GM12878 (cell line): ENCODE data around the gene ITPKB. TPM values are rescaled to one million over a fixed set of nuclear protein-coding genes. Genes with fewer than 3 reads are reported as not detected.

Experiments
- ATAC-seq: fragments of 200-7000 bp; cut with Tn5 transposase; 3 replicates; pipeline ENCODE4 v1.9.1; 2020; ENCODE audit warnings: mild to moderate bottlenecking, moderate library complexity
- BruUV-seq: library from RNA; stranded (reverse); fragments of 400-500 nt; replicated peaks from 2 replicates; lab custom pipeline; 2021; lab: Mats Ljungman, UMichigan
- CTCF ChIA-PET: fragments of 300-600 bp; sonication (Branson Sonifier 250); formaldehyde crosslinking; extraction: SDS; loops from one replicate; lab custom pipeline; 2021; ENCODE audit warnings: inconsistent platforms; lab: Yijun Ruan, JAX
- POLR2A ChIA-PET: fragments of 350-600 bp; formaldehyde crosslinking; extraction: SDS; loops from one replicate; lab custom pipeline; 2021; ENCODE audit warnings: inconsistent platforms; lab: Charles Lee
- RAD21 ChIA-PET: fragments of 300-600 bp; sonication (Branson Sonifier 250); formaldehyde crosslinking; loops from one replicate; lab custom pipeline; 2023; ENCODE audit warnings: antibody characterized with exemption; ENCODE audit not compliant: unreplicated experiment; lab: Charles Lee
- SMC1A ChIA-PET: fragments of 300-600 bp; sonication (Branson Sonifier 250); formaldehyde crosslinking; loops from one replicate; lab custom pipeline; 2023; ENCODE audit not compliant: unreplicated experiment, uncharacterized antibody; lab: Charles Lee
- DNase-seq: peaks from one replicate; pipeline ENCODE4 v3.0.0-alpha.2; 2011; ENCODE audit warnings: low read depth, low spot score
- FAIRE-seq: peaks from 3 replicates; lab custom pipeline; 2011; peaks lifted over from hg19 to GRCh38; lab: Jason Lieb, UNC
- H2AFZ ChIP-seq: 2 replicates; pipeline ENCODE4 v1.6.0; 2011; ENCODE audit warnings: low read depth, low read length, control low read depth; ENCODE audit not compliant: control insufficient read depth
- H3K27ac ChIP-seq: 2 replicates; pipeline ENCODE4 v1.5.1; 2011; ENCODE audit warnings: control low read depth; ENCODE audit not compliant: control insufficient read depth, insufficient read depth
- H3K27me3 ChIP-seq, 2 experiments: replicated peaks in 1 of 2; 2 replicates each; pipeline versions ENCODE4 v1.6.0 to v1.6.1; 2011; ENCODE audit warnings: low read length in 1 of 2; ENCODE audit not compliant: control insufficient read depth in 2 of 2, insufficient read depth in 2 of 2
- H3K36me3 ChIP-seq, 2 experiments: 2 replicates each; pipeline ENCODE4 v1.5.1; 2011; ENCODE audit warnings: low read length in 1 of 2; ENCODE audit not compliant: control insufficient read depth in 2 of 2, insufficient read depth in 2 of 2
- H3K4me1 ChIP-seq: 2 replicates; pipeline ENCODE4 v1.6.1; 2011; ENCODE audit warnings: mild to moderate bottlenecking, low read length, moderate library complexity, mixed read lengths; ENCODE audit not compliant: control insufficient read depth, insufficient read depth
- H3K4me2 ChIP-seq: 2 replicates; pipeline ENCODE4 v1.6.0; 2011; ENCODE audit warnings: control low read depth; ENCODE audit not compliant: control insufficient read depth, insufficient read depth
- H3K4me3 ChIP-seq: fragments of 200-600 bp; sonication (generic); 2 replicates; pipeline ENCODE4 v1.5.1; 2016
- H3K79me2 ChIP-seq: 2 replicates; pipeline ENCODE4 v1.6.0; 2011; ENCODE audit warnings: low read length; ENCODE audit not compliant: control insufficient read depth, insufficient read depth
- H3K9ac ChIP-seq: 2 replicates; pipeline ENCODE4 v1.8.0; 2011; ENCODE audit warnings: low read length, control low read depth, mixed read lengths; ENCODE audit not compliant: control insufficient read depth, insufficient read depth
- H3K9me3 ChIP-seq: replicated peaks from 3 replicates; pipeline ENCODE4 v1.5.1; 2011; ENCODE audit warnings: mild to moderate bottlenecking, low read length; ENCODE audit not compliant: control insufficient read depth, insufficient read depth
- H4K20me1 ChIP-seq: 2 replicates; pipeline ENCODE4 v1.6.0; 2011; ENCODE audit not compliant: control insufficient read depth, insufficient read depth
- JUNB ChIP-seq: IDR thresholded peaks from 2 replicates; pipeline ENCODE4 v1.6.1; 2016; ENCODE audit warnings: antibody characterized with exemption, mild to moderate bottlenecking
- JUND ChIP-seq: IDR thresholded peaks from 2 replicates; pipeline ENCODE4 v1.6.1; 2012; ENCODE audit warnings: low read depth, mild to moderate bottlenecking, low read length, improper control_type of control experiment, moderate library complexity
- PRDM15 ChIP-seq: fragments of 450-650 bp; formaldehyde crosslinking; IDR thresholded peaks from 2 replicates; pipeline ENCODE4 v1.4.0; 2020; ENCODE audit warnings: mild to moderate bottlenecking, moderate library complexity
- WRNIP1 ChIP-seq: IDR thresholded peaks from 2 replicates; pipeline ENCODE4 v1.6.1; 2011; ENCODE audit warnings: low read depth, low read length, improper control_type of control experiment, borderline replicate concordance
- ZNF207 ChIP-seq: fragments of 450-650 bp; IDR thresholded peaks from 2 replicates; pipeline ENCODE4 v1.6.1; 2014; ENCODE audit warnings: antibody characterized with exemption, mild to moderate bottlenecking, borderline replicate concordance
- WGBS: methylation state at CpG from one replicate; pipeline ENCODE4 v1.1.6; 2016; ENCODE audit warnings: low lambda C conversion rate; ENCODE audit not compliant: insufficient replicate concordance, insufficient coverage; ENCODE audit errors: missing lambda C conversion rate; 5-methylcytosine and 5-hydroxymethylcytosine counted together
- in situ Hi-C: fragments of 300-500 bp; cut with MboI; formaldehyde crosslinking; loops from 9 replicates; pipeline ENCODE4 v1.14.3; 2018; ENCODE audit warnings: mixed read lengths
- intact Hi-C: fragments of 100-400 bp; cut with micrococcal nuclease; formaldehyde crosslinking; loops from one replicate; pipeline ENCODE4 v1.14.2; 2022; ENCODE audit not compliant: unreplicated experiment
- polyA plus RNA-seq, 11 experiments: library from polyadenylated mRNA; depleted of rRNA in 4 of 11; unstranded in 6 of 11; stranded (reverse) in 5 of 11; fragments of >200 nt; fragmentation: Nextera tagmentation in 4 of 11; fragmentation: Illumina TruSeq in 1 of 11; extraction: Ambion mirVana in 4 of 11; extraction: Trizol in 1 of 11; gene quantifications; 1 replicate in 1 of 11; 2 replicates in 10 of 11; pipeline versions ENCODE4 v1.2.1 to v1.2.3, GENCODE V29; 2011 to 2016; ENCODE audit warnings: inconsistent platforms in 2 of 11, missing spikeins in 2 of 11, low read depth in 1 of 11
- total RNA-seq, 4 experiments: library from RNA; depleted of rRNA in 3 of 4; stranded (reverse); fragments of >200 nt in 3 of 4; fragmentation: Illumina TruSeq in 1 of 4; extraction: Trizol in 1 of 4; gene quantifications; 2 replicates each; pipeline versions ENCODE4 v1.2.1 to v1.2.3, GENCODE V29; 2013 to 2021
- TF ChIP-seq, protein P1 (sequence below): fragments of 450-650 bp; IDR thresholded peaks from 2 replicates; pipeline ENCODE4 v1.6.1; 2018; ENCODE audit warnings: borderline replicate concordance, mild to moderate bottlenecking; ENCODE audit not compliant: partially characterized antibody
- TF ChIP-seq, protein P2 (sequence below): IDR thresholded peaks from 2 replicates; pipeline ENCODE4 v1.6.1; 2011; ENCODE audit warnings: mild to moderate bottlenecking, low read depth, low read length, moderate library complexity; ENCODE audit not compliant: insufficient replicate concordance

The ITPKB gene
- total and polyA plus RNA-seq, 10 of the 15 experiments (the other 5 are each of a cell fraction or from before 2014, with no cell fraction given) = 1.3 to 38.7 (median 12.9) TPM

DNA sequence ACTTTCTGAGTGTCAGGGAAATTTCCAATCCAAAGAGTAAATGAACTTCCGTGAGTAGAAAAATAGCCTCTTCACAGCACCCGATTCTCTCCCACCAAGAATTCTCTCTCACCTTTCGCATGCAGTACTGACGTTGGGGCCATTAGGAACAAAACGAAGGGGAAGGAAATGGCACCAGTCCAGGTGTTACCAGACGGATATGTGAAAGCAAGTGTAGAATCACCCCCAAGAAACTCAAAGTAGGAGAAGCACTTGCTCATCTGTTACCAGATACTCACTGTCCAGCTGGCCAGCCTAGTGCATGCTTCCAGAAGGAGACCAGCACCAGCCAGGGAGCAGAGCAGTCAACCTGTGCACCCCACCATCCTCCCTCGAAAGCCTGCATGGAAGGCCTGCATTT, 55.1 kb downstream of the ITPKB start (continued):
- TF ChIP-seq, protein P1, sequence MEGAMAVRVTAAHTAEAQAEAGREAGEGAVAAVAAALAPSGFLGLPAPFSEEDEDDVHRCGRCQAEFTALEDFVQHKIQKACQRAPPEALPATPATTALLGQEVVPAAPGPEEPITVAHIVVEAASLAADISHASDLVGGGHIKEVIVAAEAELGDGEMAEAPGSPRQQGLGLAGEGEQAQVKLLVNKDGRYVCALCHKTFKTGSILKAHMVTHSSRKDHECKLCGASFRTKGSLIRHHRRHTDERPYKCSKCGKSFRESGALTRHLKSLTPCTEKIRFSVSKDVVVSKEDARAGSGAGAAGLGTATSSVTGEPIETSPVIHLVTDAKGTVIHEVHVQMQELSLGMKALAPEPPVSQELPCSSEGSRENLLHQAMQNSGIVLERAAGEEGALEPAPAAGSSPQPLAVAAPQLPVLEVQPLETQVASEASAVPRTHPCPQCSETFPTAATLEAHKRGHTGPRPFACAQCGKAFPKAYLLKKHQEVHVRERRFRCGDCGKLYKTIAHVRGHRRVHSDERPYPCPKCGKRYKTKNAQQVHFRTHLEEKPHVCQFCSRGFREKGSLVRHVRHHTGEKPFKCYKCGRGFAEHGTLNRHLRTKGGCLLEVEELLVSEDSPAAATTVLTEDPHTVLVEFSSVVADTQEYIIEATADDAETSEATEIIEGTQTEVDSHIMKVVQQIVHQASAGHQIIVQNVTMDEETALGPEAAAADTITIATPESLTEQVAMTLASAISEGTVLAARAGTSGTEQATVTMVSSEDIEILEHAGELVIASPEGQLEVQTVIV = no peak

DNA sequence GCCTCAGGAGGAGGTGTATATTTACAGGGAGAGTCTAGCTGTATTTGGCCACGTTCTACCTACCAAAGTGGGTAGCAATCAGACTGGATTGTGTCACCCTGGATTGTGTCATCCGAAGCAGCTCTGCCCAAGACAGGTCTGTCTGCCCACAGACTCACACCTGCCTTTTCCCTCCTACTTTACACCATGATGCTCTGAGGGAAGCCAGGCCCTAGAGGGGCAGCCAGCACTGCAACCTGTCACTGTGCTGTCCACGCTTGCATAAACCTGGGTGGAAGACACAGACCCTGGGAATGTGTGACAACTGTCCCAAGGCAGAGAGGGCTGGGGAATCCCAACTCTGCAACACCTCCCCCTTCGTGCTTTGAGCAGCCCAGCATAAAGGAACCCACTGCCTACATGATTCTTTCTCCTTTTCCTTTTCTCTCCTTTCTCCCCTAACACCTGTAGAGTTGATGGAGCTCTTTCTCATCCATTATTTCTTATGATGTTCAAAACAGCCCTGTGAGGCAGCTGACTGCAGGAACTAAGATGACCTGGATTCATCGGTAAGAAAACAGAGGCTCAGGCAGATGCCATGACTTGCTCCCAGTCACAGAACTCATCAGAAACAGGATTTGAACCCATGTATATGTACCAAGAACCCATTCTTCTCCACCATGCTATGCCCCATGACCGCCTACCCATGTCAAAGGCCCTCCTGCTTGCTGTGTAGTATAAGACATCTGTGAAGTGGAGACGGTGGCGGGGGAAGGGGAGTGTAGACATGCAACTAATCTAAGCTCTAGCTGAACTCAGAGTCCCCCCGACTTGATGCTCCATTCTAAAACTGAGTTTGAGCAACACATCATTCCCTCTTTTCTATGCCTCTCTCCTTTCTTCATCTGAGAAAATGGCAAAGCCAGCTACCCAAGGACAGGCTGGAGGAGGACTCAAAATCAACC, 55.9 kb downstream of the ITPKB start:
- Histone ChIP-seq H2AFZ (no peak overlapping the region), H3K9me3 (no peaks in the 10 kb centered on the region), H3K79me2 (peaks cover 14% of the 10 kb centered on the region), H3K4me1 (peaks cover 34% of the 10 kb centered on the region), H3K27me3 (no peaks in the 10 kb centered on the region), H3K27ac (no peak overlapping the region), H4K20me1 (no peaks in the 10 kb centered on the region), H3K9ac (no peak overlapping the region), H3K4me3 (no peak overlapping the region), H3K36me3 (peaks cover 0 to 2% of the 10 kb centered on the region in 2 experiments; a peak in 3 of 4 replicates), H3K4me2 (no peak overlapping the region)
- no peak for ATAC-seq
- DNase-seq = no peak
- no peak for TF ChIP-seq JUNB
- TF ChIP-seq ZNF207 = no peak
- TF ChIP-seq, protein P2, sequence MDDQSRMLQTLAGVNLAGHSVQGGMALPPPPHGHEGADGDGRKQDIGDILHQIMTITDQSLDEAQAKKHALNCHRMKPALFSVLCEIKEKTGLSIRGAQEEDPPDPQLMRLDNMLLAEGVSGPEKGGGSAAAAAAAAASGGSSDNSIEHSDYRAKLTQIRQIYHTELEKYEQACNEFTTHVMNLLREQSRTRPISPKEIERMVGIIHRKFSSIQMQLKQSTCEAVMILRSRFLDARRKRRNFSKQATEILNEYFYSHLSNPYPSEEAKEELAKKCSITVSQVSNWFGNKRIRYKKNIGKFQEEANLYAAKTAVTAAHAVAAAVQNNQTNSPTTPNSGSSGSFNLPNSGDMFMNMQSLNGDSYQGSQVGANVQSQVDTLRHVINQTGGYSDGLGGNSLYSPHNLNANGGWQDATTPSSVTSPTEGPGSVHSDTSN = no peak
- no peak for TF ChIP-seq PRDM15
- no peak for TF ChIP-seq JUND
- no peak for TF ChIP-seq WRNIP1
- intact Hi-C loops = no loop called here
- in situ Hi-C loops = no loop called here
- WGBS = 71% methylated on average over 9 of the region's 9 CpGs
- BruUV-seq = no TSS peak
- POLR2A ChIA-PET = interaction anchor here (1.1 to 1.3 kb wide), 4 partner anchors 11 to 29 kb away, joined by 3 read pairs; no protein-coding TSS in a partner anchor
- CTCF ChIA-PET = interaction anchor here (1.1 to 2.9 kb wide), 5 partner anchors 9 to 48 kb away, joined by 3 to 8 read pairs (median 4); no protein-coding TSS in a partner anchor
- SMC1A ChIA-PET = interaction anchor here (0.5 to 2.9 kb wide), 7 partner anchors 9 to 114 kb away, joined by 3 to 12 read pairs (median 4); no protein-coding TSS in a partner anchor
- RAD21 ChIA-PET = no interaction called here
- FAIRE-seq = no peak
